Liver (tissue), 9 donors: ENCODE measurements around the gene LAMB3. TPM values are rescaled to one million over a fixed set of nuclear protein-coding genes. Genes with fewer than 3 reads are reported as not detected.

ENCODE experiments used
- DNase-seq: peaks from one replicate; pipeline ENCODE4 v3.0.0-alpha.2; 2017; ENCODE audit warnings: low spot score
- H3K27ac ChIP-seq, 2 donors: one replicate each; pipeline ENCODE4 v1.7.0; 2013; ENCODE audit warnings: inconsistent platforms in 2 of 2, low read length in 2 of 2, control low read depth in 1 of 2, low read depth in 1 of 2, mild to moderate bottlenecking in 1 of 2
- H3K27me3 ChIP-seq, 4 donors: one replicate each; pipeline versions ENCODE4 v1.6.1 to v1.7.0; 2013; ENCODE audit warnings: low read length in 3 of 4, inconsistent platforms in 1 of 4, mild to moderate bottlenecking in 1 of 4, moderate library complexity in 1 of 4; ENCODE audit not compliant: control insufficient read depth in 4 of 4, insufficient read depth in 4 of 4
- H3K36me3 ChIP-seq, 4 donors: one replicate each; pipeline versions ENCODE4 v1.6.1 to v1.7.0; 2013; ENCODE audit warnings: low read length in 3 of 4, mild to moderate bottlenecking in 3 of 4, low read depth in 1 of 4, moderate library complexity in 1 of 4; ENCODE audit not compliant: control insufficient read depth in 4 of 4, insufficient read depth in 3 of 4
- H3K4me1 ChIP-seq, 4 donors: one replicate each; pipeline versions ENCODE4 v1.6.1 to v1.7.0; 2013; ENCODE audit warnings: low read length in 3 of 4, mild to moderate bottlenecking in 3 of 4, moderate library complexity in 1 of 4; ENCODE audit not compliant: control insufficient read depth in 4 of 4, insufficient read depth in 4 of 4
- H3K4me3 ChIP-seq, 3 donors: one replicate each; pipeline versions ENCODE4 v1.6.1 to v1.7.0; 2013; ENCODE audit warnings: low read length in 3 of 3, control low read depth in 1 of 3, low read depth in 1 of 3, mild to moderate bottlenecking in 1 of 3
- H3K9ac ChIP-seq, 2 donors: one replicate each; pipeline ENCODE4 v1.7.0; 2013; ENCODE audit warnings: low read length in 2 of 2, mild to moderate bottlenecking in 2 of 2, moderate library complexity in 2 of 2, control low read depth in 1 of 2, low read depth in 1 of 2
- H3K9me3 ChIP-seq, 4 donors: one replicate each; pipeline versions ENCODE4 v1.6.1 to v1.7.0; 2013; ENCODE audit warnings: low read length in 3 of 4; ENCODE audit not compliant: control insufficient read depth in 4 of 4
- EGR1 ChIP-seq, 2 donors: IDR thresholded peaks; 2 replicates each; pipeline ENCODE4 v1.6.1; 2016 to 2018; ENCODE audit warnings: antibody characterized with exemption in 2 of 2, low read depth in 2 of 2
- FOXA1 ChIP-seq: IDR thresholded peaks from 2 replicates; pipeline ENCODE4 v1.6.1; 2016; ENCODE audit warnings: antibody characterized with exemption
- FOXA2 ChIP-seq: IDR thresholded peaks from 2 replicates; pipeline ENCODE4 v1.6.1; 2016; ENCODE audit warnings: antibody characterized with exemption
- GABPA ChIP-seq, 2 donors: IDR thresholded peaks in 1 of 2; conservative IDR thresholded peaks in 1 of 2; 2 replicates each; pipeline ENCODE4 v1.6.1; 2016; ENCODE audit warnings: antibody characterized with exemption in 2 of 2, mild to moderate bottlenecking in 1 of 2, moderate library complexity in 1 of 2
- HNF4A ChIP-seq, 2 donors: conservative IDR thresholded peaks; 2 replicates each; pipeline ENCODE4 v1.6.1; 2016; ENCODE audit warnings: antibody characterized with exemption in 2 of 2, mild to moderate bottlenecking in 2 of 2
- HNF4G ChIP-seq: IDR thresholded peaks from 2 replicates; pipeline ENCODE4 v1.6.1; 2016; ENCODE audit warnings: antibody characterized with exemption
- JUND ChIP-seq, 2 donors: IDR thresholded peaks; 2 replicates each; pipeline ENCODE4 v1.6.1; 2016; ENCODE audit warnings: antibody characterized with exemption in 2 of 2
- NR2F2 ChIP-seq: IDR thresholded peaks from 2 replicates; pipeline ENCODE4 v1.6.1; 2016; ENCODE audit warnings: antibody characterized with exemption
- RAD21 ChIP-seq, 2 donors: IDR thresholded peaks; 2 replicates each; pipeline ENCODE4 v1.6.1; 2016; ENCODE audit warnings: antibody characterized with exemption in 2 of 2, mild to moderate bottlenecking in 2 of 2
- RXRA ChIP-seq, 2 donors: IDR thresholded peaks; 2 replicates each; pipeline ENCODE4 v1.6.1; 2017 to 2018; ENCODE audit warnings: antibody characterized with exemption in 2 of 2, mild to moderate bottlenecking in 1 of 2
- SP1 ChIP-seq: IDR thresholded peaks from 2 replicates; pipeline ENCODE4 v1.6.1; 2018; ENCODE audit warnings: antibody characterized with exemption, mild to moderate bottlenecking
- TAF1 ChIP-seq: conservative IDR thresholded peaks from 2 replicates; pipeline ENCODE4 v1.6.1; 2016; ENCODE audit warnings: antibody characterized with exemption, mild to moderate bottlenecking
- YY1 ChIP-seq: IDR thresholded peaks from 2 replicates; pipeline ENCODE4 v1.6.1; 2016; ENCODE audit warnings: antibody characterized with exemption, mild to moderate bottlenecking
- WGBS: extraction: QIAGEN DNeasy Blood & Tissue Kit; methylation state at CpG from one replicate; pipeline ENCODE4 v1.1.7; 2013; 5-methylcytosine and 5-hydroxymethylcytosine counted together
- polyA plus RNA-seq, 2 donors: library from polyadenylated mRNA; stranded (reverse) in 1 of 2; unstranded in 1 of 2; fragments of 200-250 nt in 1 of 2; fragments of >200 nt in 1 of 2; fragmentation: Nextera tagmentation in 1 of 2; extraction: Ambion mirVana in 1 of 2; gene quantifications; one replicate each; pipeline versions ENCODE4 v1.2.1 to v1.2.3, GENCODE V29; 2013 to 2015
- total RNA-seq, 2 donors: library from RNA; depleted of rRNA; stranded (reverse); fragments of >200 nt; gene quantifications; one replicate each; pipeline ENCODE4 v1.2.3, GENCODE V29; 2014
- TF ChIP-seq, protein P1 (sequence below): IDR thresholded peaks from 2 replicates; pipeline ENCODE4 v1.6.1; 2016; ENCODE audit warnings: antibody characterized with exemption
- TF ChIP-seq, protein P2 (sequence below): fragments of 150-350 bp; IDR thresholded peaks from 2 replicates; pipeline ENCODE4 v1.5.1; 2017; ENCODE audit warnings: improper control_type of control experiment, low read depth, low read length; ENCODE audit not compliant: missing input control
- TF ChIP-seq, protein P3 (sequence below): IDR thresholded peaks from 2 replicates; pipeline ENCODE4 v1.6.1; 2016; ENCODE audit warnings: antibody characterized with exemption
- TF ChIP-seq, protein P4 (sequence below): IDR thresholded peaks from 2 replicates; pipeline ENCODE4 v1.6.1; 2016; ENCODE audit warnings: antibody characterized with exemption, mild to moderate bottlenecking
- TF ChIP-seq, protein P5 (sequence below): IDR thresholded peaks from 2 replicates; pipeline ENCODE4 v1.6.1; 2016; ENCODE audit warnings: antibody characterized with exemption
- donor health status: healthy.
- donor health status: healthy.
- donor health status: healthy.
- donor health status: healthy.
- donor health status: healthy.

LAMB3 gene
- total and polyA plus RNA-seq, 4 donors: 1.3 to 9.1 (median 5.6) TPM

DNA sequence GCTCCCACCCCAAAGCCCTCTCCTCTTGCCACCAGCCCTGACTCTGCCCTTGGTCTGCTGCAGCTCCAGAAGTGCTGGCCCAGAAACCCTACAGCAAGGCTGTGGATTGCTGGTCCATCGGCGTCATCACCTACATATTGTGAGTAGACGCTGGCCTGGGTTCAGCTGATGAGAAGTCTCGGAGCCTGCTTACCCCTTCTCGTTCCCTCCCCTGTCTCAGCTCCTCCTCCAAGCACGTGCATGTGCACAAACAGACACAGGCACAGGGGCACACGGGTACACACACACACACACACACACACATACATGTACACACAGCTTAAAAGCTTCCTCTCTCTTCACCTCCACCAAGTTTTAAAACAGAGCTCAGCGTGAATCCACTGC lies 44.4 kb downstream of the LAMB3 start:
- 90% methylated on average over 8 of the region's 8 CpGs for WGBS
- no peak overlapping the region for H3K9ac ChIP-seq
- H3K4me1 ChIP-seq: peaks cover 0 to 6% (median 0%) of the 10 kb centered on the region in 4 donors
- TF ChIP-seq, protein P1, sequence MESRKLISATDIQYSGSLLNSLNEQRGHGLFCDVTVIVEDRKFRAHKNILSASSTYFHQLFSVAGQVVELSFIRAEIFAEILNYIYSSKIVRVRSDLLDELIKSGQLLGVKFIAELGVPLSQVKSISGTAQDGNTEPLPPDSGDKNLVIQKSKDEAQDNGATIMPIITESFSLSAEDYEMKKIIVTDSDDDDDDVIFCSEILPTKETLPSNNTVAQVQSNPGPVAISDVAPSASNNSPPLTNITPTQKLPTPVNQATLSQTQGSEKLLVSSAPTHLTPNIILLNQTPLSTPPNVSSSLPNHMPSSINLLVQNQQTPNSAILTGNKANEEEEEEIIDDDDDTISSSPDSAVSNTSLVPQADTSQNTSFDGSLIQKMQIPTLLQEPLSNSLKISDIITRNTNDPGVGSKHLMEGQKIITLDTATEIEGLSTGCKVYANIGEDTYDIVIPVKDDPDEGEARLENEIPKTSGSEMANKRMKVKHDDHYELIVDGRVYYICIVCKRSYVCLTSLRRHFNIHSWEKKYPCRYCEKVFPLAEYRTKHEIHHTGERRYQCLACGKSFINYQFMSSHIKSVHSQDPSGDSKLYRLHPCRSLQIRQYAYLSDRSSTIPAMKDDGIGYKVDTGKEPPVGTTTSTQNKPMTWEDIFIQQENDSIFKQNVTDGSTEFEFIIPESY: no peak
- TF ChIP-seq RXRA (IDR thresholded peaks at IDR 0.05) (no peak), EGR1 (IDR thresholded peaks at IDR 0.05; ENCODE audit: low read depth in 2 of 2) (no peak), TAF1 (no peak), SP1 (no peak), NR2F2 (no peak), HNF4A (conservative IDR thresholded peaks at IDR 0.05) (no peak), HNF4G (no peak), FOXA2 (no peak), YY1 (no peak), RAD21 (IDR thresholded peaks at IDR 0.05) (no peak), JUND (IDR thresholded peaks at IDR 0.05) (no peak), GABPA (IDR thresholded peaks at IDR 0.05 in 1 of 2, conservative IDR thresholded peaks at IDR 0.05 in 1 of 2) (no peak), FOXA1 (no peak)
- TF ChIP-seq, protein P2, sequence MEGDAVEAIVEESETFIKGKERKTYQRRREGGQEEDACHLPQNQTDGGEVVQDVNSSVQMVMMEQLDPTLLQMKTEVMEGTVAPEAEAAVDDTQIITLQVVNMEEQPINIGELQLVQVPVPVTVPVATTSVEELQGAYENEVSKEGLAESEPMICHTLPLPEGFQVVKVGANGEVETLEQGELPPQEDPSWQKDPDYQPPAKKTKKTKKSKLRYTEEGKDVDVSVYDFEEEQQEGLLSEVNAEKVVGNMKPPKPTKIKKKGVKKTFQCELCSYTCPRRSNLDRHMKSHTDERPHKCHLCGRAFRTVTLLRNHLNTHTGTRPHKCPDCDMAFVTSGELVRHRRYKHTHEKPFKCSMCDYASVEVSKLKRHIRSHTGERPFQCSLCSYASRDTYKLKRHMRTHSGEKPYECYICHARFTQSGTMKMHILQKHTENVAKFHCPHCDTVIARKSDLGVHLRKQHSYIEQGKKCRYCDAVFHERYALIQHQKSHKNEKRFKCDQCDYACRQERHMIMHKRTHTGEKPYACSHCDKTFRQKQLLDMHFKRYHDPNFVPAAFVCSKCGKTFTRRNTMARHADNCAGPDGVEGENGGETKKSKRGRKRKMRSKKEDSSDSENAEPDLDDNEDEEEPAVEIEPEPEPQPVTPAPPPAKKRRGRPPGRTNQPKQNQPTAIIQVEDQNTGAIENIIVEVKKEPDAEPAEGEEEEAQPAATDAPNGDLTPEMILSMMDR: no peak
- TF ChIP-seq, protein P3, sequence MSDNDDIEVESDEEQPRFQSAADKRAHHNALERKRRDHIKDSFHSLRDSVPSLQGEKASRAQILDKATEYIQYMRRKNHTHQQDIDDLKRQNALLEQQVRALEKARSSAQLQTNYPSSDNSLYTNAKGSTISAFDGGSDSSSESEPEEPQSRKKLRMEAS: no peak
- TF ChIP-seq, protein P4, sequence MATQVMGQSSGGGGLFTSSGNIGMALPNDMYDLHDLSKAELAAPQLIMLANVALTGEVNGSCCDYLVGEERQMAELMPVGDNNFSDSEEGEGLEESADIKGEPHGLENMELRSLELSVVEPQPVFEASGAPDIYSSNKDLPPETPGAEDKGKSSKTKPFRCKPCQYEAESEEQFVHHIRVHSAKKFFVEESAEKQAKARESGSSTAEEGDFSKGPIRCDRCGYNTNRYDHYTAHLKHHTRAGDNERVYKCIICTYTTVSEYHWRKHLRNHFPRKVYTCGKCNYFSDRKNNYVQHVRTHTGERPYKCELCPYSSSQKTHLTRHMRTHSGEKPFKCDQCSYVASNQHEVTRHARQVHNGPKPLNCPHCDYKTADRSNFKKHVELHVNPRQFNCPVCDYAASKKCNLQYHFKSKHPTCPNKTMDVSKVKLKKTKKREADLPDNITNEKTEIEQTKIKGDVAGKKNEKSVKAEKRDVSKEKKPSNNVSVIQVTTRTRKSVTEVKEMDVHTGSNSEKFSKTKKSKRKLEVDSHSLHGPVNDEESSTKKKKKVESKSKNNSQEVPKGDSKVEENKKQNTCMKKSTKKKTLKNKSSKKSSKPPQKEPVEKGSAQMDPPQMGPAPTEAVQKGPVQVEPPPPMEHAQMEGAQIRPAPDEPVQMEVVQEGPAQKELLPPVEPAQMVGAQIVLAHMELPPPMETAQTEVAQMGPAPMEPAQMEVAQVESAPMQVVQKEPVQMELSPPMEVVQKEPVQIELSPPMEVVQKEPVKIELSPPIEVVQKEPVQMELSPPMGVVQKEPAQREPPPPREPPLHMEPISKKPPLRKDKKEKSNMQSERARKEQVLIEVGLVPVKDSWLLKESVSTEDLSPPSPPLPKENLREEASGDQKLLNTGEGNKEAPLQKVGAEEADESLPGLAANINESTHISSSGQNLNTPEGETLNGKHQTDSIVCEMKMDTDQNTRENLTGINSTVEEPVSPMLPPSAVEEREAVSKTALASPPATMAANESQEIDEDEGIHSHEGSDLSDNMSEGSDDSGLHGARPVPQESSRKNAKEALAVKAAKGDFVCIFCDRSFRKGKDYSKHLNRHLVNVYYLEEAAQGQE: no peak
- TF ChIP-seq, protein P5, sequence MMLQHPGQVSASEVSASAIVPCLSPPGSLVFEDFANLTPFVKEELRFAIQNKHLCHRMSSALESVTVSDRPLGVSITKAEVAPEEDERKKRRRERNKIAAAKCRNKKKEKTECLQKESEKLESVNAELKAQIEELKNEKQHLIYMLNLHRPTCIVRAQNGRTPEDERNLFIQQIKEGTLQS: no peak
- DNase-seq: no peak
- no peaks in the 10 kb centered on the region for H3K36me3 ChIP-seq
- no peak overlapping the region for H3K27ac ChIP-seq
- H3K4me3 ChIP-seq: no peak overlapping the region
- H3K9me3 ChIP-seq: no peaks in the 10 kb centered on the region
- H3K27me3 ChIP-seq: peaks cover 0 to 3% (median 0%) of the 10 kb centered on the region in 4 donors
